GM18499 (cell line): ENCODE data around the gene NKX2-2.
A peak's percentile ranks its signal among the peaks of the same experiment; 100 is the strongest.

ENCODE experiments used
- ATAC-seq: cut with Tn5 transposase; IDR thresholded peaks from one replicate; pipeline ENCODE4 v1.9.1; 2021; ENCODE audit warnings: moderate number of reproducible peaks; ENCODE audit not compliant: insufficient read depth, unreplicated experiment

NKX2-2 gene

GRCh38 chr20:21513881-21514540 lies at the start of gene NKX2-2:
TSS of gene NKX2-2 (minus strand) at chr20:21514064. CDS start at chr20:21513669, 395 bp downstream.
- ATAC-seq, result no peak

- ATAC-seq, result peak; percentile 55
Observed at GRCh38 chr20:21562656-21563055, 48.8 kb upstream of the NKX2-2 start.

- peak; percentile 64 for ATAC-seq
Observed at GRCh38 chr20:21559305-21559704, 45.4 kb upstream of the NKX2-2 start.

GRCh38 chr20:21557241-21558020 lies 43.6 kb upstream of the NKX2-2 start:
- no peak for ATAC-seq

GRCh38 chr20:21556398-21556797 lies 42.5 kb upstream of the NKX2-2 start:
- ATAC-seq, result no peak

GRCh38 chr20:21555470-21556120 lies 41.7 kb upstream of the NKX2-2 start:
- no peak for ATAC-seq

GRCh38 chr20:21554985-21555384 lies 41.1 kb upstream of the NKX2-2 start:
- no peak for ATAC-seq

GRCh38 chr20:21554376-21554890 lies 40.6 kb upstream of the NKX2-2 start:
- no peak for ATAC-seq

GRCh38 chr20:21550587-21550986 lies 36.7 kb upstream of the NKX2-2 start:
- no peak for ATAC-seq

GRCh38 chr20:21548390-21549035 lies 34.6 kb upstream of the NKX2-2 start:
- ATAC-seq, result peak; percentile 69

- ATAC-seq, result no peak
Observed at GRCh38 chr20:21546355-21546754, 32.5 kb upstream of the NKX2-2 start.

GRCh38 chr20:21539512-21539911 lies 25.6 kb upstream of the NKX2-2 start:
- ATAC-seq, result no peak

GRCh38 chr20:21534886-21535285 lies 21.0 kb upstream of the NKX2-2 start:
- no peak for ATAC-seq

- ATAC-seq, result no peak
Observed at GRCh38 chr20:21534453-21534852, 20.6 kb upstream of the NKX2-2 start.

- ATAC-seq, result no peak
Observed at GRCh38 chr20:21529863-21530262, 16.0 kb upstream of the NKX2-2 start.

GRCh38 chr20:21528870-21529269 lies 15.0 kb upstream of the NKX2-2 start:
- no peak for ATAC-seq

GRCh38 chr20:21527908-21528307 lies 14.0 kb upstream of the NKX2-2 start:
- no peak for ATAC-seq

- no peak for ATAC-seq
Observed at GRCh38 chr20:21526776-21527175, 12.9 kb upstream of the NKX2-2 start.

- no peak for ATAC-seq
Observed at GRCh38 chr20:21523895-21524294, 10.0 kb upstream of the NKX2-2 start.

GRCh38 chr20:21523281-21523868 lies 9.5 kb upstream of the NKX2-2 start:
- ATAC-seq, result no peak
